ENCODE data around the gene GSG1.

Gene GSG1

GRCh38 chr12:13128291-13128965 is 25.0 kb upstream of the GSG1 start:
- DNase-seq (ENCODE audit: low read depth, low spot score): no peak
- no peak overlapping the region for H3K9ac ChIP-seq (ENCODE audit: insufficient read length, low read depth)
- no peak overlapping the region for H3K4me3 ChIP-seq (ENCODE audit: insufficient read length, low read depth)
- no peaks in the 10 kb centered on the region for H3K9me3 ChIP-seq (ENCODE audit: insufficient read depth, low read length)
- H3K4me1 ChIP-seq (ENCODE audit: insufficient read depth, insufficient read length): peaks cover 6% of the 10 kb centered on the region
- no peaks in the 10 kb centered on the region for H3K27me3 ChIP-seq (ENCODE audit: insufficient read depth, insufficient read length)
- no peaks in the 10 kb centered on the region for H3K36me3 ChIP-seq (ENCODE audit: insufficient read depth, insufficient read length, low read length)
- TF ChIP-seq YY1 (IDR thresholded peaks at IDR 0.05; ENCODE audit: insufficient read depth, insufficient read length): no peak
- no peak for TF ChIP-seq ZNF274 (IDR thresholded peaks at IDR 0.05; ENCODE audit: low read depth, low read length)
- no peak for TF ChIP-seq SUZ12 (IDR thresholded peaks at IDR 0.05; ENCODE audit: extremely low read depth, insufficient read depth, insufficient read length)

DNA sequence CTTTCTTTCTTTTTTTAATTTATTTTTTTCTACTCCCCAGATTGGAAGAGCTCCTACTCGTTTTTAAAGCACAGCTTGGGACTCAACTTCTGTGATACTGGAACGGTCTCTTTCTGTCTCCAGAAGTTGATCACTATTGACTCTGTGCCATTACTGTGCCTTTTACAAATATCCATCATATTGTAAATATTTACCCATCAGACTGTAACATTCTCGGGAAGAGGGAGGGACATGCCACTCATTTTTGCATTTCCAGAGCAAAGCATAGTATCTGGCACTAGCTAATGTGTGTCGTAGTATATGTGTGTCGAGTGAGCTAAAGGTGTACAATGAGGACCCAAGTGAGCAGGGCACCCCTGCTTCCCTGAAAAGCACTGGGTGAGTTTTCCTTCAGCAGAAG is 24.0 kb upstream of the GSG1 start:
- Histone ChIP-seq H3K36me3 (ENCODE audit: insufficient read depth, insufficient read length, low read length) (no peaks in the 10 kb centered on the region), H3K9ac (ENCODE audit: insufficient read length, low read depth) (no peak overlapping the region), H3K27me3 (ENCODE audit: insufficient read depth, insufficient read length) (no peaks in the 10 kb centered on the region), H3K4me3 (ENCODE audit: insufficient read length, low read depth) (no peak overlapping the region), H3K9me3 (ENCODE audit: insufficient read depth, low read length) (no peaks in the 10 kb centered on the region), H3K4me1 (ENCODE audit: insufficient read depth, insufficient read length) (peaks cover 6% of the 10 kb centered on the region)
- no peak for TF ChIP-seq SUZ12 (IDR thresholded peaks at IDR 0.05; ENCODE audit: extremely low read depth, insufficient read depth, insufficient read length)
- no peak for TF ChIP-seq ZNF274 (IDR thresholded peaks at IDR 0.05; ENCODE audit: low read depth, low read length)
- TF ChIP-seq YY1 (IDR thresholded peaks at IDR 0.05; ENCODE audit: insufficient read depth, insufficient read length): no peak
- DNase-seq (ENCODE audit: low read depth, low spot score): no peak

GRCh38 chr12:13126494-13126893 is 23.0 kb upstream of the GSG1 start:
- Histone ChIP-seq H3K27me3 (ENCODE audit: insufficient read depth, insufficient read length) (no peaks in the 10 kb centered on the region), H3K9me3 (ENCODE audit: insufficient read depth, low read length) (no peaks in the 10 kb centered on the region), H3K4me1 (ENCODE audit: insufficient read depth, insufficient read length) (peaks cover 6% of the 10 kb centered on the region), H3K9ac (ENCODE audit: insufficient read length, low read depth) (no peak overlapping the region), H3K4me3 (ENCODE audit: insufficient read length, low read depth) (no peak overlapping the region), H3K36me3 (ENCODE audit: insufficient read depth, insufficient read length, low read length) (no peaks in the 10 kb centered on the region)
- TF ChIP-seq SUZ12 (IDR thresholded peaks at IDR 0.05; ENCODE audit: extremely low read depth, insufficient read depth, insufficient read length): no peak
- TF ChIP-seq ZNF274 (IDR thresholded peaks at IDR 0.05; ENCODE audit: low read depth, low read length): no peak
- TF ChIP-seq YY1 (IDR thresholded peaks at IDR 0.05; ENCODE audit: insufficient read depth, insufficient read length): no peak
- no peak for DNase-seq (ENCODE audit: low read depth, low spot score)

GRCh38 chr12:13125996-13126395 is 22.5 kb upstream of the GSG1 start:
- Histone ChIP-seq H3K4me3 (ENCODE audit: insufficient read length, low read depth) (no peak overlapping the region), H3K27me3 (ENCODE audit: insufficient read depth, insufficient read length) (no peaks in the 10 kb centered on the region), H3K9ac (ENCODE audit: insufficient read length, low read depth) (no peak overlapping the region), H3K9me3 (ENCODE audit: insufficient read depth, low read length) (no peaks in the 10 kb centered on the region), H3K36me3 (ENCODE audit: insufficient read depth, insufficient read length, low read length) (no peaks in the 10 kb centered on the region), H3K4me1 (ENCODE audit: insufficient read depth, insufficient read length) (peaks cover 6% of the 10 kb centered on the region)
- TF ChIP-seq YY1 (IDR thresholded peaks at IDR 0.05; ENCODE audit: insufficient read depth, insufficient read length) (no peak), ZNF274 (IDR thresholded peaks at IDR 0.05; ENCODE audit: low read depth, low read length) (no peak), SUZ12 (IDR thresholded peaks at IDR 0.05; ENCODE audit: extremely low read depth, insufficient read depth, insufficient read length) (no peak)
- DNase-seq (ENCODE audit: low read depth, low spot score): no peak

DNA sequence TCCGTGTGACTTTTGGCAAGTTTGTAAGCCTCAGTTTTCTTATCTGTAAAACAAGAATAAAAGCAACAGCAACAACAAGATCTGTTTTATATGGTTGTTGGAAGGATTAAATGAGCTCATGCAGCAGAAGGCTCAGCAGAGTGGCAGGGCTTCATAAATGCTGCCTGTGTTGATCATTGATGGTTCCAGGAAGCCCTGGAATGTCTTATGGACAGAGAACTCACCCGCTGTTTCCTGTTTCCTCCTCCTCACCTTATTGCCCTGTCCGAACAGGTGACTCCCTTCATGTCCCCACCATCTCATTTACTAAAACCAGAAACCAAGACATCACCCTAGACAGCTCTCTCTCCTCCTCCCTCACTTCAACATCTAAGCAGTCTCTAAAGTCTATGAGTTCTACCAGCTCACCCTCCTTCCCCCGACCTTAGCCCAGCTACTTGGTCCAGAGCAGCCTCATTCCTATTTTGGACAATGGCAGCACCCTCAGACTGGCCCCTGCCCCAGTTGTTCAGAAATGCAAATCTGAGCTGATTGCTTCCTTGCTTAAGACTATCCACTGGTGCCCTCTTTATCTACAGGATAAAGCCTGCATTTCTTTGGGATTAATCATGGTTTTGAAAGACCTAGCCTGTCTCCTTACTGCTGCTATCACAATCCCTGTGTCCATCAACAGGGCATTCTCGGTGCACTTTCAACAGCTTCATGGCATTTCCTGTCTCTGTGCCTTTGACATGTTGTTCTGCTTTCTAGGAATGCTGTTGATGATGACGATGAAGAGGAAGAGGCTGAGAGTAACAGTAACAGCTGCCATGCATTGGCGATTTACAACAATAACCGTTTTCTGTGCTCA is 21.4 kb upstream of the GSG1 start:
- H3K27me3 ChIP-seq (ENCODE audit: insufficient read depth, insufficient read length): no peaks in the 10 kb centered on the region
- TF ChIP-seq YY1 (IDR thresholded peaks at IDR 0.05; ENCODE audit: insufficient read depth, insufficient read length) (no peak), ZNF274 (IDR thresholded peaks at IDR 0.05; ENCODE audit: low read depth, low read length) (no peak), SUZ12 (IDR thresholded peaks at IDR 0.05; ENCODE audit: extremely low read depth, insufficient read depth, insufficient read length) (no peak)
- peak; percentile 72 for DNase-seq (ENCODE audit: low read depth, low spot score)
- H3K9ac ChIP-seq (ENCODE audit: insufficient read length, low read depth): no peak overlapping the region
- no peak overlapping the region for H3K4me3 ChIP-seq (ENCODE audit: insufficient read length, low read depth)
- H3K9me3 ChIP-seq (ENCODE audit: insufficient read depth, low read length): no peaks in the 10 kb centered on the region
- no peaks in the 10 kb centered on the region for H3K36me3 ChIP-seq (ENCODE audit: insufficient read depth, insufficient read length, low read length)
- H3K4me1 ChIP-seq (ENCODE audit: insufficient read depth, insufficient read length): peaks cover 6% of the 10 kb centered on the region

DNA sequence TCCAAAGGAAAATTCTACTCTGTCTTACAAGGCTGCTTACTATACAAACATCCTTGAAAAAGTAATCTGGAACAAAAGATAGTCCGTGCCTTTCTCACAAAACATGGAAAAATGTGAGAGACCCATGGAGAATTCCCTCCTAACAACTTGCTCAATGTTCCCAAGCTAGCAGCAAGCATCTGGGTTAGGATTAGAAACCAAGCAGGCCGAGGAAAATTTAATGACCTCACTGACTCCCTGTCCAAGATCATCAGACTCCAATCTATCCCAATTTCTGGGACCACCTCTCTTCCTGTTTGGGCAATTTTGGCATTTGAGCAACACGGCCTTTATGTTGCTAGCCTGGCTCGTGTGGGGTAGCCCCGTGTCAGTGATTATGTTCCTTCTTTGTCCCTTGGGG is 18.1 kb upstream of the GSG1 start:
- TF ChIP-seq ZNF274 (IDR thresholded peaks at IDR 0.05; ENCODE audit: low read depth, low read length): no peak
- TF ChIP-seq SUZ12 (IDR thresholded peaks at IDR 0.05; ENCODE audit: extremely low read depth, insufficient read depth, insufficient read length): no peak
- no peak for TF ChIP-seq YY1 (IDR thresholded peaks at IDR 0.05; ENCODE audit: insufficient read depth, insufficient read length)

DNA sequence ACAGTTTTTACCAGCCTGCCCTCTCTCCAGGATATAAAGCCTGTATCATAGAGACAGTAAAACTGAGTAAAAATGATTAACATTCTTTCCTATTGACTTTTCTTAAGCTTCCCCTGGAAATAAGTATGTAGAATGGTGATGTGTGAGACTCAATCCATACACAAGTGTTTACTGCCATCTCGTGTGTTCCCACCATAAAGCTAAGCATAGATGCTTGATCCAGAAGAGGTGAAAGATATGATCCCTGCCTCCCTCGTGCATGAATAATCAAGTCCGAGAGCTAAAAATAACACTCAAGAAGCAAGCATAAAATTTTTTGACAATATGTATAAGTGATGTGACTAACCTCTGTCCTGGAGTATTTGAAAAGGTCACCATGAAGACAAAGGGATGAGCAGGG is 16.9 kb upstream of the GSG1 start:
- Histone ChIP-seq H3K27me3 (ENCODE audit: insufficient read depth, insufficient read length) (no peaks in the 10 kb centered on the region), H3K4me1 (ENCODE audit: insufficient read depth, insufficient read length) (peaks cover 9% of the 10 kb centered on the region), H3K4me3 (ENCODE audit: insufficient read length, low read depth) (no peak overlapping the region), H3K36me3 (ENCODE audit: insufficient read depth, insufficient read length, low read length) (no peaks in the 10 kb centered on the region), H3K9me3 (ENCODE audit: insufficient read depth, low read length) (no peaks in the 10 kb centered on the region), H3K9ac (ENCODE audit: insufficient read length, low read depth) (no peak overlapping the region)
- DNase-seq (ENCODE audit: low read depth, low spot score): no peak
- TF ChIP-seq ZNF274 (IDR thresholded peaks at IDR 0.05; ENCODE audit: low read depth, low read length) (no peak), YY1 (IDR thresholded peaks at IDR 0.05; ENCODE audit: insufficient read depth, insufficient read length) (no peak), SUZ12 (IDR thresholded peaks at IDR 0.05; ENCODE audit: extremely low read depth, insufficient read depth, insufficient read length) (no peak)

More for the DNA sequence above, 18.1 kb upstream of the GSG1 start:
- H3K9ac ChIP-seq (ENCODE audit: insufficient read length, low read depth): no peak overlapping the region
- H3K4me3 ChIP-seq (ENCODE audit: insufficient read length, low read depth): no peak overlapping the region
- no peaks in the 10 kb centered on the region for H3K27me3 ChIP-seq (ENCODE audit: insufficient read depth, insufficient read length)
- no peaks in the 10 kb centered on the region for H3K36me3 ChIP-seq (ENCODE audit: insufficient read depth, insufficient read length, low read length)
- DNase-seq (ENCODE audit: low read depth, low spot score): no peak
- H3K9me3 ChIP-seq (ENCODE audit: insufficient read depth, low read length): no peaks in the 10 kb centered on the region
- H3K4me1 ChIP-seq (ENCODE audit: insufficient read depth, insufficient read length): peaks cover 9% of the 10 kb centered on the region
